Epithelial cell of prostate (primary cell): ENCODE data around the gene PTGDR2.

Experiments
- DNase-seq: peaks from one replicate; pipeline ENCODE4 v3.0.0-alpha.2; 2011; ENCODE audit warnings: low read depth, low spot score
- H3K27ac ChIP-seq: fragments of 450-650 bp; 2 replicates; pipeline ENCODE4 v1.5.1; 2017; ENCODE audit warnings: mild to moderate bottlenecking

Gene PTGDR2

DNA sequence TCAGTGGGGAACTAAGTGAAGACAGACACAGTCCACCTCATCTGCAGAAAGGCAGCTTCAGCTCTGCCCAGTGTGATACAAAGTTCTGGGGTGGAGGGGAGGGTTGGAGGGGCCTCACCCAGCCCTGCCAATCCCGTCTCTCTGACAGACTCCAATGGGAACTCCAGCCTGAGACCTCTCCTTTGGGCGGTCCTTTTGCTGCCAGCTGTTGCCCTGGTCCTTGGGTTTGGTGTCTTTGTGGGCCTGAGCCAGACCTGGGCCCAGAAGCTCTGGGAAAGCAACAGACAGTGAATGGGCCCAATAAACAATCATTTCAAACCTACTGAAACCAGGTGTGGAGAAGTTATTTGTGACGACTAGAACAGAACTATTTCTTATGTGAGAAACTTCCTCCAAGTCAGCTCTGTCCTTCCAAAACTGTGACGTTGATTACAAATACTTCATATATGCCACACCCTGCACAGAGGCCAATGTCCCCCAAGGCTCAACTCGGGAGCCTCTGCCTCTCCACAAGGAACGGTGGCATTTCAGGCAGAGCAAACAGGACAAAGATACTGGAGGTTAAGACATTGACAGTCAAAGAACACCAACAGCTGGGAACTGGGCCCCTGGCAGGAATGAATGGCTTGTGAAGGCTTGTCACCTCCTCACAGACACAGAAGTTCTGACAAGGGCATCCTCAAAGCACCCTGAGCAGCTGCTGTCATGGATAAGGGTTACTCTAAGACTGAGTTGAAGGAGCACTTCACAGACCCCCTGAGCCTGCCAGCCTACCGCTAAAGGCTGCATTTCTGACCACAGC is 19.8 kb upstream of the PTGDR2 start:
- H3K27ac ChIP-seq: no peak overlapping the region
- DNase-seq: no peak

DNA sequence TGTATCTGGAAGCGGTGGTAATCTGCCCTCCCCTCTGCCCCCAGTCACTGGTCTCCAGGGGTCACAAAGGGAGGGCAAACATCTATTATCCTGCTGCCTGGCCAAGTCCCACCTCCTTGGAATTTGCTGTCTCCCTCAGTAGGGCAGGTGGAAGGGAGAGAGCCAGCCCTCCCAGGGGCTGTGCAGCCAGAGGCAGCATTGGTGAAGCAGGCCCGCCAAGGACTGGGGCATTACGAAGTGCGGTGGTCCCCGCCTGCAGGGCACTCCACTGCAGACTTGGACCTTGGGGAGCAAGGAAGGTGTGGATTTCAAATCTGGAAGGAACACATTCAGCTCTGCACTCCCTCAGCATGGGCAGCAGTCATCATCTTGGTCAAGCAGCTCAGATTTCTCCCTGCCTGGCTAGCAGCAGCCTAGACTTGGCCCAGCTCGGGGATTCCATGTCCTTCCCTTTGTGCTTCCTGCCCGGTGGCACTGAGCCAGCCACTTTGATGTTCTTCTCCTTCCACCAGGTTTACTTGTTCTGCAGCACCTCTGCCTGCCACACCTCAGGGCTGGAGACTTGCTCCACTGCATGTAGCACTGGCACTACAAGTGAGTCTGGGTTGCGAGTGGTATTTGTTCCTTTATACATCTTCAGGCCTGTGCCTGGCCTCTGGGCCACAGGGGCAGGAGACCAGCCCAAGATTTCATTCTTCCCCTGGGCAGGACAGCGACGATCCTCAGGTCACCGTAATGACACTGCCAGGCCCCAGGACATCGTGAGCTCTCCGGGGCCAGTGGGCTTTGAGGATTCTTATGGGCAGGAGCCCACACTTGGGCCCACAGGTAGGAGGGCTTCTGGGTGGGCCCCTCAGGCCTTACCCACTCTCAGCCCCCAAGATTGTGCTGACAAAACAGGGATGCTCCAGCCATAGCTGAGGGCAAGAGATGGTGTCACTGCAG is 18.9 kb upstream of the PTGDR2 start:
- DNase-seq: no peak

DNA sequence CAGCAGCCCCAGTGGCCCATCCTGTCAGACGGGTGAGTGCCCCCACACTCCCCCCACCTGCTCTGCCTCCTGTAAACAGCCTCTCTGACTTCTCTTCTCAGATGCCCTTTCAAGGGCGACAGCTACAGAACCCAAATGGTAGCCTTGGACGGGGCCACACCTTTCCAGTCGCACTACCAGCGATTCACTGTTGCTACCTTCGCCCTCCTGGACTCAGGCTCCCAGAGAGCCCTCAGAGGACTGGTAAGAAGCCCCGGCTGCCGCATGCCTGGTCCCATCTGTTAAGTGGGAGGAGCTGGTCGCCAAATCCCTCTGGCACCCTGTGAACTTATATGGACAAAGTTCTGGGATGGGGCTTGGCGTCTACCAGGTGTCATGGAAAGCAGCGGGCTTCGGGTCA is 17.8 kb upstream of the PTGDR2 start:
- no peak overlapping the region for H3K27ac ChIP-seq
- no peak for DNase-seq

More for the DNA sequence above, 18.9 kb upstream of the PTGDR2 start:
- H3K27ac ChIP-seq: no peak overlapping the region

DNA sequence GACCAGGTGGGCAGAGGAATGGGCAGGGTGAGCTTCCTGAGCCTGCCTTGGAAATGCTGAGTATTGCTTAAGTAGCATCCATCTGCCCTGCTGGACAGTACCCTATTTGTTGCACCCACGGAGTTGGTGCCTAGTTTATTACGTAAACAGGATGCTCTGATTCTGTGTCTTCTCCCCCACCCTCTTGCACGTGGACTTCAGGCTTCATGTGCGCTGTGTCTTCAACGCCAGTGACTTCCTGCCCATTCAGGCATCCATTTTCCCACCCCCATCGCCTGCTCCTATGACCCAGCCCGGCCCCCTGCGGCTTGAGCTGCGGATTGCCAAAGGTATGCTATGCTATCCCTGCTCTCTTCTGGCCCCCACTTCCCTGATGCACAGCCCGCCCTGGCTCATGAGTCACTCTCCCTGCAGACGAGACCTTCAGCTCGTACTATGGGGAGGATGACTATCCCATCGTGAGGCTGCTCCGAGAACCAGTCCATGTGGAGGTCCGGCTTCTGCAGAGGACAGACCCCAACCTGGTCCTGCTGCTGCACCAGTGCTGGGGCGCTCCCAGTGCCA is 17.3 kb upstream of the PTGDR2 start:
- no peak overlapping the region for H3K27ac ChIP-seq
- DNase-seq: no peak

DNA sequence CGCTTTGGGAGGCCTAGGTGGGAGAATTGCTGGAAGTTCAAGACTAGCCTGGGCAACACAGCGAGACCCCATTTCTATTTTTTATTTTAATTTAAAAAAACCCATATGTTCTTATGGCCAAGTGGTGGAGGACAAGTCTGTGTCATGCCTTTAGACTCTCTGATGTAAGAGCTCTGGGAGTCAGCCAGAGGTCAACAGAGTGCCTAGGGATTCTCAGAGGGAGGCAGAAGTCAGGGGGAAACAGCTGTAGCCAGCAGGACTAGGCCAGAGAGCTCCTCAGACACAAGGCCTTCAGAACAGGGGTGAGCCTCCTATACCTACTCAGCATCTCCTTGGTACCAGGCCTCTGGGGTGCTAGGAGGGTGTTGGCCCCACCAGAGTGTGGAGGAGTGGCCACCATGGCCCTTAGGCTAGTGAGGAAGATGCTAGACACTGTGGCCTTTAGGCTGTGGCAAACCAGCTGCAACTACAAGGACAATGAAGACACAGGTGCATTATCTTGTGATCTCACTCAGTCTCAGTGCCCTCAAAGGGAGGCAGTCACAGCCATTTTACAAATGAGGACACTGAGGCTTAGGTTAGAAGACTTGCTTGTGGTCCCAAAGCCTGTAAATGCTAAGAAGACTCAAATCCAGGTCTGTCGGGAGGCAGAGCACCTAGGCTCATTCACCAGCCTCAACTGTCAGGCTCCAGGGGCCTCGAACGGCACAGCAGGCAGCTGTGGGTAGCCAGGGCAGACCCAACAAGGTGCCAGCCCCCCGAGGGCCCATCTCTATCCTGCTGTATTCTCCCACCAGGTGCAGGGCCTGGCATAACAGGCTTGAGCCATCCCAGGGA is 16.6 kb upstream of the PTGDR2 start:
- H3K27ac ChIP-seq: no peak overlapping the region
- no peak for DNase-seq

DNA sequence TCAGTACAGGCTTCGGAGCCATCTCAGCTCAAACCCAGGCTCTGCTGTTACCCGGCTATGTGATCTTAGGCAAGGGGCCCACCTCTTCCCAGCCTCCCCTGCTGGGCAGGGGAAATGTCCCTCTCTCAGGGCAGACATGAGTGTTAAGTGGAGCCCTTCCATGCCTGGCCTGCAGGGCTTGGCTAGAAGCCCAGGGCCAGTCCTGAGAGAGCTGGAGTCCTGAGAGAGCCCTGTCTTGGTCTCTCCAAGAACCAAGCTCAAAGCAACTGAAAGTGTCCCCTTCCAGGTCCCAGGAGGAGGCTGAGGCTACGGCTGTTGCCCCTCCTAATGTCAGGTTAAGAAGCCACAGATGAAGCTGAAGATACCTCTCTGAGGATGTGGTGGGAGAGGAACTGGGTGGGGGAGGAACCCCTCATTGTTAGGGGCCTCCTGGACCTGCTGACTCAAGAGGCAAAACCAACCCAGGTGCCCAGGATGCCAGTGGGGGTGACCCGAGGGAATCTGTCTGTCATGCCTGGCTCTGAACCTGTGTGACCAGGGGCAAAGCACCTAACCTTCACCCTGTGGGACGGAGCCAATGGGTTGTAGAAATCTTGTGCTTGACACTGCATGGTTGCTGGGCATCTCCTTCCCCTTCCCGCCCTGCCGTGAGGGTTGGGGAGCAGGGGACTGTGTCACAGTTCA is 15.8 kb upstream of the PTGDR2 start:
- H3K27ac ChIP-seq: no peak overlapping the region
- DNase-seq: no peak

DNA sequence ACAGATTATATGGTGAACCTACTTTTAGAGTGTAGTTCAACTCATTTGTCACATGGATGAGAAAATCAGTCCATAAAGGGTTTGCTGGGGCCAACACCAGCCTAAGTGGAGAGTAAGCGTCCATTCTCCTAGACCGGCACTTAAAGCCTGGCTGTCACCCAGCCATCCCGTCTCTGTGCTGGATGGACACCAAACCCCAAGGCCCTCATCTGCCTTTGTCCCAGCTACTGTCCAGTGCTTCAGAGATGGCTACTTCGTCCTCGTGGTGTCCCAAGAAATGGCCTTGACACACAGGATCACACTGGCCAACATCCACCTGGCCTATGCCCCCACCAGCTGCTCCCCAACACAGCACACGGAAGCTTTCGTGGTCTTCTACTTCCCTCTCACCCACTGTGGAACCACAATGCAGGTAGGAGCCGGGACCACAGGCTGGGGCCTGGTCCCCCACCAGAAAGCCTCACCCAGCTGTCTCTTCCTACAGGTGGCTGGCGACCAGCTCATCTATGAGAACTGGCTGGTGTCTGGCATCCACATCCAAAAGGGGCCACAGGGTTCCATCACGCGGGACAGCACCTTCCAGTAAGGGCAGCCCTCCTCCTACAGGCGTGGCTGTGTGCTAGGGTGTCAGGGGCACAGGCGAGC is 15.1 kb upstream of the PTGDR2 start:
- no peak for DNase-seq
- H3K27ac ChIP-seq: no peak overlapping the region

DNA sequence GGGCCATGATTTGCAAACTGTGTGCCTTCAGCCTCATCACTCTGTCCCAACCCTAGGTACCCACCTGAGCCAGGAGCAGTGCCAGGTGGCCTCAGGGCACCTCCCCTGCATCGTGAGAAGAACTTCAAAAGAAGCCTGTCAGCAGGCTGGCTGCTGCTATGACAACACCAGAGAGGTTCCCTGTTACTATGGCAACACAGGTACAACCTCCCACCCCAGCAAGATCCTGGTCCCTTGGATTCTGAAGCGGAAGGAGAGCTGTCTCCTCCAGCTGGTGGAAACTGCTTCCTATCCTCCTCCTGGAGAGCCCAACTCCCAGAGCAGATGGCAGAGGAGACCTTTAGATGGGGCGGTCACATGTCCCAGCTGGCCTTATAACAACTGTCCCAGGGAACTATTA is 14.5 kb upstream of the PTGDR2 start:
- DNase-seq: no peak
- no peak overlapping the region for H3K27ac ChIP-seq

DNA sequence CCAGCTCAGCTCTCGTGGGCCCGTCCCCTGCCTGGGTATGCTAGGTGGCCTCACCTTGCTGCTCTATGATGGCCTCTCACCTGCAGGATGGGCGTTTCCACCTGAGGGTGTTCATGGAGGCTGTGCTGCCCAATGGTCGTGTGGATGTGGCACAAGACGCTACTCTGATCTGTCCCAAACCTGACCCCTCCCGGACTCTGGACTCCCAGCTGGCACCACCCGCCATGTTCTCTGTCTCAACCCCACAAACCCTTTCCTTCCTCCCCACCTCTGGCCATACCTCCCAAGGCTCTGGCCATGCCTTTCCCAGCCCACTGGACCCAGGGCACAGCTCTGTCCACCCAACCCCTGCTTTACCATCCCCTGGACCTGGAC is 13.7 kb upstream of the PTGDR2 start:
- DNase-seq: no peak
- no peak overlapping the region for H3K27ac ChIP-seq

DNA sequence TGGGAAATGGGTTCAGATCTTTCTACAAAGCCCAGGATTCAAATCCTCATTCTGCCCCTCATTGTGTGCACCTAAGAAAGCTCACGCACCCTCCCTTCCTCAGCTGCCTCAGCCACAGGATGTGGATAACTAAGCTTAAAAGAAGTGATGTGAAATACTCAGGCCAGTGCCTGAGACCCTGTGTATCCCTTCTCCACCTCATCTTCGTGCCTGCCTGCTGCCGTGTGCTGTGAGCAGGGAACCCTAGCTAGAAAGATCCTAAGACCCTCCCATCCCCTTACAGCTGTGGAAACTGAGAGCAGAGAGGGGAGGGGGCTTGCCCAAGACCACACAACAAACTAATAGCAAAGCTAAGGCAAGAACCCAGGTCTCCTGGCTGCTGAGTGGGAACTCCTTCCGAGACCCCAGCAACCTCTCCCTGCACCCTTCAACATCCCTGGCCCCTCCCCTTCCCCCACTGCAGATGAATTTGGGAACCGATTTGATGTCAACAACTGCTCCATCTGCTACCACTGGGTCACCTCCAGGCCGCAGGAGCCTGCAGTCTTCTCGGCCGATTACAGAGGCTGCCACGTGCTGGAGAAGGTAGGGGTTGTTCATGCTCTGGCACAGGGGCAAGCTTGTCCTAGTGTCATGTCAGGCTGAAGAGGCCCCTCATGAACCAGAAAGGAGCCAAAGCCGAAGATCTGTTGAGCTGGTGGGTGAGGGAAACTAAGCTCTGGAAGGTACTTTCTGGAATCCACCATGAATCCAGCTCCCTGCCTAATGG is 13.1 kb upstream of the PTGDR2 start:
- no peak for DNase-seq
- no peak overlapping the region for H3K27ac ChIP-seq

DNA sequence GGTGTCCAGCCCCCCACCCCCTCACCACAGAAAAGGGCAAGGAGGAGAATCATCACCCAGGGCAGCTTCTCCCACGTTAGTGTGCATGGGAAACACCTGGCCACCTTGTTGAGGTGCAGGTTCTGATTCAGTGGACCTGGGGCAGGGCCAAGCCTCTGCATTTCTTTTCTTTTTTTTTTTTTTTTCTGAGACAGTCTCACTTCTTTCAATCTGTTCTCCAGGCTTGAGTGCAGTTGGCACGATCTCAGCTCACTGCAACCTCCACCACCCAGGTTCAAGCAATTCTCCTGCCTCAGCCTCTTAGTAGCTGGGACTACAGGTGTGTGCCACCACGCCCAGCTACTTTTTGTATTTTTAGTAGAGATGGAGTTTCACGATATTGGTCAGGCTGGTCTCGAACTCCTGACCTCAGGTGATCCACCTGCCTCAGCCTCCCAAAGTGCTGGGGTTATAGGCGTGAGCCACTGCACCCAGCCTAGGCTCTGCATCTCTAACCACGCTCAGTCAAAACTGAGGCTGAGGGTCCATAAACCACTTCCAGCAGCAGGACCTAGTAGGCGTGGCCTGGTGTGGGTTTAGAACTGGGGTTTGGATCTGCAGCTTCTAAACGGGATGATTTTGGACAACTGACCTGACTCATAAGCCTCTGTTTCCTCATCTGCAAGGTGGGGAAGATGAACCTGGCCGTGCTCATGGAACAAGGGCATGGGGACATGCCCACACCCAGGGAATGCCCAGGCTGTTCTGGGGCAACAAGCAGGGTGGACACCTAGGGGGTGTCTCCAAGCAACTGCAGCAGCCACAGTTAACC is 12.3 kb upstream of the PTGDR2 start:
- DNase-seq: no peak
- no peak overlapping the region for H3K27ac ChIP-seq

DNA sequence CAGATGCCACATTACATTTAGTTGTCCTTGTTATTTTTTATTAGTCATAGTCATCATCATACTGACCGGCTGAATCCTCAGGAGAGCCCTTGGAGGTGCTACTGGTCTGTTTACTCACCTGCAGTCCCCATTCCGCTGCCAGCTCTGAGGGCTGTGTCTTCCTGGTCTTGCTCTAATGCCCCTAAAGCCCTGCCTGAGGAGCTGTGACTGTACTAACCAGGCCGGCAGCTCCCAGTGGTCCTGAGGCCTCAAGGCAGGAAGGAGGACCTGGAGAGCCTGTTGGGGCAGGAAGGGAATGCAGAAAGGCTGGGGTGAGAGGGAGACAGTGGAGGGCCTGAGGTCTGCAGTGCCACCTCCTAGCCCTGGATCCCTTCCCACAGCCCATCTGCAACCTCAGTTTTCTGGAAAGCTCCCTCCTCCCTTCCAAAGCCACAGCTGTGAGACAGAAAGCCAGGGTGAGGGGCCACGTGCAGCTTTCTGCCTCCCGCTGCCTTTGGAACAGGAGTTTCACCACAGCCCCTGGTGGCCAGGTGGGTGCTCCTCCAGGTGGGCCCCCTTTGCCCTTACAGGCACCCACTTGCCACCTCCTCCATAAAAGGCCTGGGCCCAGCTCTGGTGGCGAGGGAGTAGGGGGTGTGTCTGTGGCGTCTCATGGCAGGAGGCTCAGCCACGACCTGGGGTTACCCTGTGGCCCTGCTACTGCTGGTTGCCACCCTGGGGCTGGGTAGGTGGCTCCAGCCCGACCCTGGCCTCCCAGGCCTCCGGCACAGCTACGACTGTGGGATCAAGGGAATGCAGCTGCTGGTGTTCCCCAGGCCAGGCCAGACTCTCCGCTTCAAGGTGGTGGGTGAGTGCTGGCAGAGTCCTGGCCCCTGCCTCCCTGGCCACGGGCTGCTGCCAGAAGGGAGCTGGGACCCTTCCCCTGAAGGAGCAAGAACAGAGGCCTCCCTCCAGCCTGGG is 11.4 kb upstream of the PTGDR2 start, which contains the start of gene ZP1:
TSS of gene ZP1 (plus strand) at position 632 of the 960 bp plus-strand sequence. CDS start at position 652, 20 bp downstream.
- DNase-seq: no peak
- no peak within 1 kb of the TSS for H3K27ac ChIP-seq

DNA sequence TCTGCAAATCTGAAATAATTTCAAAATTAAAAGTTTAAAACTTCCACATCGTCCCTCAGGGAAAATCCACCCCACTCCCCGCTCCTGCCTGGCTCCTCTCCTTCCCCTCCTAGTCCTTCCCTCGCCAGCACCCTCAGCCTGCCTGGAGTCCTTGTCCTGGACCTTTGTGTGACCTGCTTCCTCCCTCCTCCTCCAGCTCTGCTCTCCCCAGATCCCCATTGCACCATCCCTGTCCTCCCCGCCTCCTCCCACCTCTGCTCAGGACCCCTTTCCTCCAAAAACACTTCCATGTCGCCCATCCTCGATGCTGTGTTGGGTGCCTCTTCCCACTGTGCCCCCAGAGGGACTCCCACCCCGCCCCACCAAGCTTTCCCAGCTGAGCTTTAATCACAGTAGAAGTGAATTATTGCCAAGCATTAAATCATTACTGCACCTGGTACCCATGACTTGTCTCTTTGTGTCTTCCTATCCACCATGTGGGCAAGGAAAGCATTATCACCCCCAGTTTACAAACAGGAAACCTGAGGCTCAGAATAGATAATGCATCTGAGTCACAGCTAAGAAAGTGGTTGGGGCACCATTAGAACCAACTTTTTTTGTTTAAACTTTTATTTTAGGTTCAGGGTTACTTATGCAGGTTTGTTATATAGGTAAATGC is 9.2 kb upstream of the PTGDR2 start:
- H3K27ac ChIP-seq: no peak overlapping the region
- DNase-seq: no peak

DNA sequence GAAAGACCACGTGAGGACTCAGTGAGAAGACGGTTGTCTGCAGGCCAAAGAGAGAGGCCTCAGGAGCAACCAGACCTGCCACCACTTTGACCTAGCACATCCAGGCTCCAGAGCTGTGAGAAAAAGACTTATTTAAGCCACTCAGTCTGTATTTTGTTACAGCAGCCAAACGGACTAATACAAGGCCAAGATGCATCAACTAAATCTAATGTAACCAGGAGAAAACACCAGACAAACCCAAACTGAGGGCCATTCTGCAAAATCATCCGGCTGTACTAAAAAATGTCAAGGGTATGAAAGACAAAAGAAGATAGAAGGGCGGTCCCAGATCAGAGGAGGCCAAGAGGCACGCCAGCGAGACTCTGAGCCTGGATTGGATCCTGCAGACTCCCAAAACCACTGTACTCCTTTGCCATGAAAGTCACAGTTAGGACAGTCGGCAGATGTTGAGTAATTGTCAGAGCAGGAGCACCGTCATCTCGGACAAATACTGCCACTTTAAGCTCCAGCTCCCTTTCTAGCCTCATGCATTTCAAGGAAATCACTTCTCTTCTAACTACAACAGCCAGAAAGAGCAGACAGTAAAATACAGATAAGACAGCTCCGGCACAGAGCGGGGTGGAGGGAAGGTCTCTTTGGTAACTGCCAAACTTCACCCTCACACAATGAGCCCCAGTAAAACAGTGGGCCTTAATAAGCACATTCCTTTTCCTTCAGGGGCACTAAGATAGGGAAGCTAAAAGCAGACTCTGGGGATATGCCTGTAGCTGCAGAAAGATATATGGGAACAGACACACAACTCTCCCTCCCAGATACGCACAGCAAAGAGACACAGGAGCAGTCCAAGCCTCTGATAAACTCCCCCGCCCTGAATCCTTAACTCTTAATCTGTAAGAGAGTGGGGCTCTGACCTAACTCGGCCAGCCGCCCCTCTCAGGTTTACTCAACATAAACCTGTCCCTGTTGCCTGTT is 8.1 kb upstream of the PTGDR2 start:
- no peak overlapping the region for H3K27ac ChIP-seq
- DNase-seq: no peak

DNA sequence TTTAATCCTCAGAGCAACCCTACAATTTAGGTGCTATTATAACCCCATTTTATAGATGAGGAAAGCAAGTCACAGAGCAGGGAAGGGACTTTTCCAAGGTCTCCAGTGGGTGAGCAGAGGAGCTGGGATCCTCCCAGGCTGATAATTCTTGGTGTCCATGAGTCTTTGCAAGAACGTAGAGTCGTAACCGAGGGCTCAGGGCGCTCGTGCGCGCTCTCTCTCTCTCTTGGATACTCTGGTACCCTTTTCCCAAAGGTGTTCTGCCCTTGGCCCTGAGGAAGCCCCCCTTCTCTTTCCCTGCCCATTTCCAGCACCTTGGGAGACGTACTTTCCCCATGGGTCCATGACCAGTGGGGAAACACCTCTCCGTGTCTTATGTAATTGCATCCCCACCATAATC is 6.4 kb upstream of the PTGDR2 start:
- no peak overlapping the region for H3K27ac ChIP-seq
- DNase-seq: no peak
